WTC11 (cell line): Measurements from ENCODE around the gene RASL10A. TPM values are rescaled to one million over a fixed set of nuclear protein-coding genes. Genes with fewer than 3 reads are reported as not detected.

Experiments
- ATAC-seq: fragments of 200-7000 bp; cut with Tn5 transposase; 2 replicates; pipeline ENCODE4 v1.10.0; 2021; ENCODE audit warnings: mild to moderate bottlenecking, moderate library complexity
- CTCF ChIA-PET: fragments of 300-600 bp; sonication (Branson Sonifier 250); formaldehyde crosslinking; loops from one replicate; lab custom pipeline; 2021; ENCODE audit warnings: antibody characterized with exemption; lab: Charles Lee
- POLR2A ChIA-PET: fragments of 350-600 bp; sonication (Branson Sonifier 250); formaldehyde crosslinking; loops from one replicate; lab custom pipeline; 2021; ENCODE audit warnings: antibody characterized with exemption; lab: Charles Lee
- DNase-seq: peaks from one replicate; pipeline ENCODE4 v3.0.0; 2021; ENCODE audit warnings: low spot score
- H3K27ac Mint-ChIP-seq: 2 replicates; pipeline ENCODE4 v1.8.0; 2021; ENCODE audit warnings: mixed read lengths
- H3K27me3 Mint-ChIP-seq: 2 replicates; pipeline ENCODE4 v1.8.0; 2021; ENCODE audit warnings: low read depth, mild to moderate bottlenecking, moderate library complexity, mixed read lengths
- H3K36me3 Mint-ChIP-seq: 2 replicates; pipeline ENCODE4 v1.8.0; 2021; ENCODE audit warnings: mixed read lengths
- H3K4me1 Mint-ChIP-seq: 2 replicates; pipeline ENCODE4 v1.8.0; 2022; ENCODE audit warnings: mixed read lengths
- H3K4me3 Mint-ChIP-seq: 2 replicates; pipeline ENCODE4 v1.8.0; 2021; ENCODE audit warnings: mild to moderate bottlenecking, moderate library complexity, mixed read lengths
- H3K9me3 Mint-ChIP-seq: 2 replicates; pipeline ENCODE4 v1.8.0; 2021; ENCODE audit warnings: mixed read lengths
- AR ChIP-seq: fragments of 250-450 bp; sonication (Bioruptor Pico); IDR thresholded peaks from 2 replicates; pipeline ENCODE4 v1.9.0; 2021; ENCODE audit warnings: mild to moderate bottlenecking
- ATF1 ChIP-seq: sonication (generic); formaldehyde crosslinking; IDR thresholded peaks from 2 replicates; pipeline ENCODE4 v1.8.1; 2023; ENCODE audit warnings: mild to moderate bottlenecking, moderate library complexity, missing genetic modification reagents
- ATF3 ChIP-seq: sonication (generic); formaldehyde crosslinking; conservative IDR thresholded peaks from 2 replicates; pipeline ENCODE4 v1.8.1; 2022; ENCODE audit warnings: mild to moderate bottlenecking, missing genetic modification reagents
- ATF6 ChIP-seq: sonication (generic); formaldehyde crosslinking; IDR thresholded peaks from 2 replicates; pipeline ENCODE4 v1.8.1; 2023; ENCODE audit warnings: mild to moderate bottlenecking, missing genetic modification reagents
- CTCF ChIP-seq: fragments of 200-600 bp; IDR thresholded peaks from 2 replicates; pipeline ENCODE4 v1.8.0; 2022; ENCODE audit warnings: antibody characterized with exemption
- E2F5 ChIP-seq: sonication (generic); formaldehyde crosslinking; IDR thresholded peaks from 2 replicates; pipeline ENCODE4 v1.8.1; 2022; ENCODE audit warnings: mild to moderate bottlenecking, moderate library complexity, missing genetic modification reagents
- FOXJ3 ChIP-seq: sonication (generic); formaldehyde crosslinking; IDR thresholded peaks from 2 replicates; pipeline ENCODE4 v1.9.0; 2021; ENCODE audit warnings: missing genetic modification reagents, mild to moderate bottlenecking, borderline replicate concordance
- FOXK1 ChIP-seq: sonication (generic); formaldehyde crosslinking; IDR thresholded peaks from 2 replicates; pipeline ENCODE4 v1.8.0; 2022; ENCODE audit warnings: mild to moderate bottlenecking, moderate library complexity, missing genetic modification reagents
- IRF2 ChIP-seq: sonication (generic); formaldehyde crosslinking; IDR thresholded peaks from 2 replicates; pipeline ENCODE4 v1.8.0; 2022; ENCODE audit warnings: low read depth, missing genetic modification reagents, borderline replicate concordance
- JUN ChIP-seq: sonication (generic); formaldehyde crosslinking; IDR thresholded peaks from 2 replicates; pipeline ENCODE4 v1.8.0; 2023; ENCODE audit warnings: mild to moderate bottlenecking, missing genetic modification reagents
- KAT7 ChIP-seq: sonication (generic); formaldehyde crosslinking; IDR thresholded peaks from 2 replicates; pipeline ENCODE4 v1.8.1; 2023; ENCODE audit warnings: missing genetic modification reagents, mild to moderate bottlenecking, borderline replicate concordance
- NFYB ChIP-seq: sonication (generic); formaldehyde crosslinking; conservative IDR thresholded peaks from 2 replicates; pipeline ENCODE4 v1.8.0; 2022; ENCODE audit warnings: low read depth, missing genetic modification reagents
- PRRX2 ChIP-seq: fragments of 250-450 bp; sonication (Bioruptor Pico); IDR thresholded peaks from 2 replicates; pipeline ENCODE4 v1.8.0; 2021; ENCODE audit warnings: mild to moderate bottlenecking
- RELA ChIP-seq: sonication (generic); formaldehyde crosslinking; IDR thresholded peaks from 2 replicates; pipeline ENCODE4 v1.8.1; 2022; ENCODE audit warnings: missing genetic modification reagents, mild to moderate bottlenecking, borderline replicate concordance
- SMAD3 ChIP-seq: sonication (generic); formaldehyde crosslinking; IDR thresholded peaks from 2 replicates; pipeline ENCODE4 v1.8.0; 2022; ENCODE audit warnings: missing genetic modification reagents, mild to moderate bottlenecking, borderline replicate concordance
- SMAD4 ChIP-seq: sonication (generic); formaldehyde crosslinking; IDR thresholded peaks from 2 replicates; pipeline ENCODE4 v1.8.0; 2022; ENCODE audit warnings: mild to moderate bottlenecking, missing genetic modification reagents
- TCF7 ChIP-seq: sonication (generic); formaldehyde crosslinking; IDR thresholded peaks from 2 replicates; pipeline ENCODE4 v1.8.0; 2022; ENCODE audit warnings: mild to moderate bottlenecking, low read depth, missing genetic modification reagents, moderate library complexity
- TP53 ChIP-seq: sonication (generic); formaldehyde crosslinking; IDR thresholded peaks from 2 replicates; pipeline ENCODE4 v1.8.1; 2023; ENCODE audit warnings: mild to moderate bottlenecking, missing genetic modification reagents
- ZBTB43 ChIP-seq: sonication (generic); formaldehyde crosslinking; IDR thresholded peaks from 2 replicates; pipeline ENCODE4 v1.8.1; 2023; ENCODE audit warnings: mild to moderate bottlenecking, missing genetic modification reagents
- ZNF263 ChIP-seq: sonication (generic); formaldehyde crosslinking; IDR thresholded peaks from 2 replicates; pipeline ENCODE4 v1.8.1; 2022; ENCODE audit warnings: low read depth, mild to moderate bottlenecking, moderate library complexity, missing genetic modification reagents
- ZNF671 ChIP-seq: fragments of 250-450 bp; sonication (Bioruptor Pico); IDR thresholded peaks from 2 replicates; pipeline ENCODE4 v1.8.0; 2021; ENCODE audit warnings: mild to moderate bottlenecking
- total RNA-seq: library from RNA; stranded (reverse); gene quantifications from 3 replicates; pipeline ENCODE4 v1.2.3, GENCODE V29; 2021

Gene RASL10A
- total RNA-seq, 1 experiment from 2014 or later = 1.6 TPM

GRCh38 chr22:29266564-29267461, 48.7 kb downstream of the RASL10A start:
- ChIA-PET POLR2A (interaction anchor here (1.3 kb wide), 1 partner anchor 61 kb away, joined by 6 read pairs; the partner anchor contains the start of gene EMID1), CTCF (interaction anchor here (0.8 to 1.7 kb wide), 7 partner anchors 7 to 113 kb away, joined by 3 to 10 read pairs (median 4); no protein-coding TSS in a partner anchor)
- H3K4me3 Mint-ChIP-seq = peak overlapping the region; percentile 85
- peaks cover 35% of the 10 kb centered on the region for H3K4me1 Mint-ChIP-seq
- H3K27ac Mint-ChIP-seq = peak overlapping the region; percentile 73
- H3K27me3 Mint-ChIP-seq = peaks cover 4% of the 10 kb centered on the region
- ATAC-seq (no peak), DNase-seq (no peak)
- H3K9me3 Mint-ChIP-seq = no peaks in the 10 kb centered on the region
- peaks cover 35% of the 10 kb centered on the region for H3K36me3 Mint-ChIP-seq
- TF ChIP-seq JUN (no peak), ATF3 (CRISPR knock-in tag) (no peak), ZBTB43 (CRISPR knock-in tag) (peak; percentile 36; the same call in 1 of the 2 replicates)

GRCh38 chr22:29265929-29266328, 49.6 kb downstream of the RASL10A start:
- Mint-ChIP-seq H3K36me3 (peaks cover 30% of the 10 kb centered on the region), H3K27me3 (peaks cover 4% of the 10 kb centered on the region), H3K9me3 (no peaks in the 10 kb centered on the region), H3K27ac (peak overlapping the region; percentile 73), H3K4me3 (peak overlapping the region; percentile 85), H3K4me1 (peaks cover 27% of the 10 kb centered on the region)
- no peak for DNase-seq
- ChIA-PET POLR2A (interaction anchor here (1.3 kb wide), 1 partner anchor 60 kb away, joined by 6 read pairs; the partner anchor contains the start of gene EMID1), CTCF (interaction anchor here (1.2 to 1.5 kb wide), 3 partner anchors 20 to 112 kb away, joined by 4 to 10 read pairs (median 7); no protein-coding TSS in a partner anchor)
- no peak for TF ChIP-seq FOXK1 (CRISPR knock-in tag)
- no peak for TF ChIP-seq CTCF
- no peak for TF ChIP-seq SMAD4 (CRISPR knock-in tag)
- TF ChIP-seq IRF2 = no peak
- TF ChIP-seq PRRX2 (CRISPR knock-in tag) = no peak
- TF ChIP-seq ZNF263 = no peak
- no peak for ATAC-seq

GRCh38 chr22:29265305-29265704, 50.2 kb downstream of the RASL10A start:
- DNase-seq (no peak), ATAC-seq (no peak)
- ChIA-PET POLR2A (no interaction called here), CTCF (no interaction called here)
- Mint-ChIP-seq H3K36me3 (peaks cover 25% of the 10 kb centered on the region), H3K27ac (no peak overlapping the region), H3K9me3 (no peaks in the 10 kb centered on the region), H3K4me1 (peaks cover 21% of the 10 kb centered on the region), H3K27me3 (peaks cover 4% of the 10 kb centered on the region), H3K4me3 (no peak overlapping the region)
- no peak for TF ChIP-seq AR
- TF ChIP-seq ZNF671 (CRISPR knock-in tag) = no peak
- TF ChIP-seq RELA (CRISPR knock-in tag) = no peak
- TF ChIP-seq KAT7 (CRISPR knock-in tag) = no peak
- no peak for TF ChIP-seq E2F5
- no peak for TF ChIP-seq TCF7 (CRISPR knock-in tag)
- TF ChIP-seq FOXJ3 (CRISPR knock-in tag) = no peak
- TF ChIP-seq NFYB (CRISPR knock-in tag) = no peak
- TF ChIP-seq SMAD3 = no peak
- no peak for TF ChIP-seq TP53
- TF ChIP-seq ATF6 (CRISPR knock-in tag) = no peak
- no peak for TF ChIP-seq ATF1 (CRISPR knock-in tag)
